HL-60 (cell line): ENCODE data around the gene PLOD3.

ENCODE experiments used
- CTCF ChIP-seq: IDR thresholded peaks from one replicate; pipeline ENCODE4 v1.5.1; 2011; ENCODE audit warnings: low read length, control low read depth, inconsistent platforms; ENCODE audit not compliant: insufficient read depth
- REST ChIP-seq: IDR thresholded peaks from 2 replicates; pipeline ENCODE4 v1.6.1; 2012; ENCODE audit warnings: low read depth; ENCODE audit not compliant: insufficient replicate concordance

GRCh38 chr7:101169110-101169837, 48.1 kb downstream of the PLOD3 start:
- no peak for TF ChIP-seq REST
- TF ChIP-seq CTCF = no peak
